GM12878 (cell line): ENCODE data around the gene PP2D1. TPM values are rescaled to one million over a fixed set of nuclear protein-coding genes. Genes with fewer than 3 reads are reported as not detected.
"Not testable (repeated sequence)": the region's sequence is repeated elsewhere in the genome, so short reads cannot be mapped to it uniquely, and the experiment has no call there.

ENCODE experiments used
- ATAC-seq: fragments of 200-7000 bp; cut with Tn5 transposase; 3 replicates; pipeline ENCODE4 v1.9.1; 2020; ENCODE audit warnings: mild to moderate bottlenecking, moderate library complexity
- BruUV-seq: library from RNA; stranded (reverse); fragments of 400-500 nt; replicated peaks from 2 replicates; lab custom pipeline; 2021; lab: Mats Ljungman, UMichigan
- CTCF ChIA-PET: fragments of 300-600 bp; sonication (Branson Sonifier 250); formaldehyde crosslinking; extraction: SDS; loops from one replicate; lab custom pipeline; 2021; ENCODE audit warnings: inconsistent platforms; lab: Yijun Ruan, JAX
- POLR2A ChIA-PET: fragments of 350-600 bp; formaldehyde crosslinking; extraction: SDS; loops from one replicate; lab custom pipeline; 2021; ENCODE audit warnings: inconsistent platforms; lab: Charles Lee
- RAD21 ChIA-PET: fragments of 300-600 bp; sonication (Branson Sonifier 250); formaldehyde crosslinking; loops from one replicate; lab custom pipeline; 2023; ENCODE audit warnings: antibody characterized with exemption; ENCODE audit not compliant: unreplicated experiment; lab: Charles Lee
- SMC1A ChIA-PET: fragments of 300-600 bp; sonication (Branson Sonifier 250); formaldehyde crosslinking; loops from one replicate; lab custom pipeline; 2023; ENCODE audit not compliant: unreplicated experiment, uncharacterized antibody; lab: Charles Lee
- DNase-seq: peaks from one replicate; pipeline ENCODE4 v3.0.0-alpha.2; 2011; ENCODE audit warnings: low read depth, low spot score
- FAIRE-seq: peaks from 3 replicates; lab custom pipeline; 2011; peaks lifted over from hg19 to GRCh38; lab: Jason Lieb, UNC
- H2AFZ ChIP-seq: 2 replicates; pipeline ENCODE4 v1.6.0; 2011; ENCODE audit warnings: low read depth, low read length, control low read depth; ENCODE audit not compliant: control insufficient read depth
- H3K27ac ChIP-seq: 2 replicates; pipeline ENCODE4 v1.5.1; 2011; ENCODE audit warnings: control low read depth; ENCODE audit not compliant: control insufficient read depth, insufficient read depth
- H3K27me3 ChIP-seq, 2 experiments: replicated peaks in 1 of 2; 2 replicates each; pipeline versions ENCODE4 v1.6.0 to v1.6.1; 2011; ENCODE audit warnings: low read length in 1 of 2; ENCODE audit not compliant: control insufficient read depth in 2 of 2, insufficient read depth in 2 of 2
- H3K36me3 ChIP-seq, 2 experiments: 2 replicates each; pipeline ENCODE4 v1.5.1; 2011; ENCODE audit warnings: low read length in 1 of 2; ENCODE audit not compliant: control insufficient read depth in 2 of 2, insufficient read depth in 2 of 2
- H3K4me1 ChIP-seq: 2 replicates; pipeline ENCODE4 v1.6.1; 2011; ENCODE audit warnings: mild to moderate bottlenecking, low read length, moderate library complexity, mixed read lengths; ENCODE audit not compliant: control insufficient read depth, insufficient read depth
- H3K4me2 ChIP-seq: 2 replicates; pipeline ENCODE4 v1.6.0; 2011; ENCODE audit warnings: control low read depth; ENCODE audit not compliant: control insufficient read depth, insufficient read depth
- H3K4me3 ChIP-seq: fragments of 200-600 bp; sonication (generic); 2 replicates; pipeline ENCODE4 v1.5.1; 2016
- H3K79me2 ChIP-seq: 2 replicates; pipeline ENCODE4 v1.6.0; 2011; ENCODE audit warnings: low read length; ENCODE audit not compliant: control insufficient read depth, insufficient read depth
- H3K9ac ChIP-seq: 2 replicates; pipeline ENCODE4 v1.8.0; 2011; ENCODE audit warnings: low read length, control low read depth, mixed read lengths; ENCODE audit not compliant: control insufficient read depth, insufficient read depth
- H3K9me3 ChIP-seq: replicated peaks from 3 replicates; pipeline ENCODE4 v1.5.1; 2011; ENCODE audit warnings: mild to moderate bottlenecking, low read length; ENCODE audit not compliant: control insufficient read depth, insufficient read depth
- H4K20me1 ChIP-seq: 2 replicates; pipeline ENCODE4 v1.6.0; 2011; ENCODE audit not compliant: control insufficient read depth, insufficient read depth
- NR2F1 ChIP-seq: fragments of 450-650 bp; conservative IDR thresholded peaks from 2 replicates; pipeline ENCODE4 v1.6.1; 2017; ENCODE audit warnings: mild to moderate bottlenecking
- RELB ChIP-seq: fragments of 450-650 bp; IDR thresholded peaks from 2 replicates; pipeline ENCODE4 v1.6.1; 2017; ENCODE audit warnings: low read depth, mild to moderate bottlenecking, moderate library complexity
- WGBS: methylation state at CpG from one replicate; pipeline ENCODE4 v1.1.6; 2016; ENCODE audit warnings: low lambda C conversion rate; ENCODE audit not compliant: insufficient replicate concordance, insufficient coverage; ENCODE audit errors: missing lambda C conversion rate; 5-methylcytosine and 5-hydroxymethylcytosine counted together
- in situ Hi-C: fragments of 300-500 bp; cut with MboI; formaldehyde crosslinking; loops from 9 replicates; pipeline ENCODE4 v1.14.3; 2018; ENCODE audit warnings: mixed read lengths
- intact Hi-C: fragments of 100-400 bp; cut with micrococcal nuclease; formaldehyde crosslinking; loops from one replicate; pipeline ENCODE4 v1.14.2; 2022; ENCODE audit not compliant: unreplicated experiment
- polyA plus RNA-seq, 11 experiments: library from polyadenylated mRNA; depleted of rRNA in 4 of 11; unstranded in 6 of 11; stranded (reverse) in 5 of 11; fragments of >200 nt; fragmentation: Nextera tagmentation in 4 of 11; fragmentation: Illumina TruSeq in 1 of 11; extraction: Ambion mirVana in 4 of 11; extraction: Trizol in 1 of 11; gene quantifications; 1 replicate in 1 of 11; 2 replicates in 10 of 11; pipeline versions ENCODE4 v1.2.1 to v1.2.3, GENCODE V29; 2011 to 2016; ENCODE audit warnings: inconsistent platforms in 2 of 11, missing spikeins in 2 of 11, low read depth in 1 of 11
- total RNA-seq, 4 experiments: library from RNA; depleted of rRNA in 3 of 4; stranded (reverse); fragments of >200 nt in 3 of 4; fragmentation: Illumina TruSeq in 1 of 4; extraction: Trizol in 1 of 4; gene quantifications; 2 replicates each; pipeline versions ENCODE4 v1.2.1 to v1.2.3, GENCODE V29; 2013 to 2021

PP2D1 gene
- total and polyA plus RNA-seq, 10 of the 15 experiments (the other 5 are each of a cell fraction or from before 2014, with no cell fraction given): 0.04 to 0.18 (median 0.17) TPM; not detected in 7

- POLR2A ChIA-PET: interaction anchor here (0.5 to 6.0 kb wide), 4 partner anchors 43 to 142 kb away, joined by 3 to 48 read pairs (median 3); partner anchors contain the start of gene SGO1
- H3K27ac ChIP-seq, ATAC-seq, H3K36me3 ChIP-seq, H3K27me3 ChIP-seq, H3K4me2 ChIP-seq, H2AFZ ChIP-seq, H3K9me3 ChIP-seq, H3K79me2 ChIP-seq, FAIRE-seq, H3K4me3 ChIP-seq, DNase-seq, H3K9ac ChIP-seq, intact Hi-C loops, BruUV-seq, H4K20me1 ChIP-seq: not testable (repeated sequence)
- SMC1A ChIA-PET: interaction anchor here (0.6 to 1.8 kb wide), 5 partner anchors 9 to 139 kb away, joined by 3 to 5 read pairs (median 4); no protein-coding TSS in a partner anchor
- peaks cover 33% of the 10 kb centered on the region for H3K4me1 ChIP-seq
- RAD21 ChIA-PET: interaction anchor here (0.8 kb wide), 1 partner anchor 60 kb away, joined by 4 read pairs; no protein-coding TSS in a partner anchor
- CTCF ChIA-PET: interaction anchor here (1.5 kb wide), 1 partner anchor 18 kb away, joined by 3 read pairs; no protein-coding TSS in a partner anchor
- in situ Hi-C loops: loop anchor here (10.0 kb wide), 1 partner anchor 140 kb away; the partner anchor contains the start of gene SGO1
- WGBS: 99% methylated on average over 3 of the region's 3 CpGs
These were observed 33.1 kb upstream of the PP2D1 start for GRCh38 chr3:20045141-20045540.

GRCh38 chr3:20043825-20044224 is 31.8 kb upstream of the PP2D1 start:
- H3K9ac ChIP-seq: peak overlapping the region; percentile 62
- H3K4me2 ChIP-seq: peak overlapping the region; percentile 77
- FAIRE-seq (no peak), DNase-seq (no peak)
- SMC1A ChIA-PET: interaction anchor here (0.6 to 3.7 kb wide), 12 partner anchors 8 to 284 kb away, joined by 3 to 14 read pairs (median 4); partner anchors contain the start of gene SGO1
- WGBS: 62% methylated on average over 3 of the region's 4 CpGs
- H3K4me1 ChIP-seq: peaks cover 33% of the 10 kb centered on the region
- BruUV-seq: no TSS peak
- CTCF ChIA-PET: interaction anchor here (0.6 to 0.9 kb wide), 2 partner anchors 65 to 142 kb away, joined by 3 to 6 read pairs; partner anchors contain the start of gene SGO1
- H3K79me2 ChIP-seq: peaks cover 4% of the 10 kb centered on the region
- H2AFZ ChIP-seq: peak overlapping the region; percentile 46
- peak overlapping the region; percentile 53 for H3K4me3 ChIP-seq
- no peaks in the 10 kb centered on the region for H3K27me3 ChIP-seq
- in situ Hi-C loops (loop anchor here (10.0 kb wide), 1 partner anchor 141 kb away; the partner anchor contains the start of gene SGO1), intact Hi-C loops (loop anchor here (5.0 kb wide), 1 partner anchor 157 kb away; no protein-coding TSS in a partner anchor)
- H4K20me1 ChIP-seq: no peaks in the 10 kb centered on the region
- no peaks in the 10 kb centered on the region for H3K9me3 ChIP-seq
- H3K36me3 ChIP-seq: no peaks in the 10 kb centered on the region
- POLR2A ChIA-PET: interaction anchor here (1.2 to 6.0 kb wide), 3 partner anchors 14 to 144 kb away, joined by 3 to 48 read pairs (median 7); partner anchors contain the start of gene SGO1
- H3K27ac ChIP-seq: peak overlapping the region; percentile 67
- TF ChIP-seq RELB (0 out of 2 replicates have a peak, but pooled peaks have one; percentile 5), NR2F1 (no peak)
- TF ChIP-seq, all 136 proteins: peak for 1
- no peak for ATAC-seq
- RAD21 ChIA-PET: interaction anchor here (0.8 to 5.0 kb wide), 7 partner anchors 8 to 214 kb away, joined by 3 to 35 read pairs (median 4); no protein-coding TSS in a partner anchor
